Lower leg skin (tissue), 3 donors: ENCODE measurements around the gene ACACA.

Experiments
- CTCF ChIP-seq, 3 donors: fragments of 450-650 bp; IDR thresholded peaks; one replicate each; pipeline ENCODE4 v1.5.1; 2016; ENCODE audit warnings: antibody characterized with exemption in 3 of 3, mild to moderate bottlenecking in 3 of 3, moderate library complexity in 2 of 3
- POLR2A ChIP-seq, 2 donors: fragments of 450-650 bp; IDR thresholded peaks; one replicate each; pipeline ENCODE4 v1.6.1; 2016 to 2017; ENCODE audit warnings: antibody characterized with exemption in 2 of 2, mild to moderate bottlenecking in 1 of 2, moderate library complexity in 1 of 2

- TF ChIP-seq CTCF (IDR thresholded peaks at IDR 0.05) (no peak), POLR2A (IDR thresholded peaks at IDR 0.05) (no peak)
These were observed 111.7 kb downstream of the ACACA start for GRCh38 chr17:37294888-37295287.
